ENCODE measurements around the gene TNFAIP1.

DNA sequence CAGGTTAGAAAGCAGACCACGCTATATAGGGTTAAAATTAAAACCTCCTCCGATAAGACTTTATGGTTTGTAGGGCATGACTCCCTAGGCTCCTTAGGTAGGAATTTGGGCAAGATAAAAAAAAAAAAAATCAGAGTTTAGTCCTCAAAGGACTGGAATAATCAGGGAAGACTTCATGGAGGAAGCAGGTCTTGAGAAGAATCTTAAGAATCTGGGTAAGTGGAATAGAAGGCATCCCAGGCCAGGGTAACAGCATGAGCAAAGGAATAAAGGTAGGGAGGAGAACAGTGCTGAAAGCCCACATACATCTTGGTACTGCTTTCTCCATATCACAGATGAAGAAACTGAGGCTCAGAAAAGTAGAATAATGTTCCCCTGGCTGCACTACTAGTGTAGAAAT is 55.0 kb downstream of the TNFAIP1 start:
- TF ChIP-seq CTCF (conservative IDR thresholded peaks at IDR 0.05 in 1 of 2, IDR thresholded peaks at IDR 0.05 in 1 of 2; ENCODE audit: extremely low read depth in 1 of 2, insufficient read depth in 1 of 2, low read depth in 1 of 2, low read length in 2 of 2) (no peak), EZH2 (IDR thresholded peaks at IDR 0.05; ENCODE audit: borderline replicate concordance, low read length) (no peak)

All from mammary epithelial cell (primary cell).